GM06990 (cell line): Measurements from ENCODE around the gene RTCB.

Source experiments
- DNase-seq: peaks from one replicate; pipeline ENCODE4 v3.0.0-alpha.2; 2011; ENCODE audit not compliant: insufficient read length; ENCODE audit errors: extremely low read depth
- H3K27me3 ChIP-seq: replicated peaks from 2 replicates; pipeline ENCODE4 v1.6.0; 2011; ENCODE audit warnings: low read length; ENCODE audit not compliant: control insufficient read depth, insufficient read depth
- H3K36me3 ChIP-seq: 2 replicates; pipeline ENCODE4 v1.5.1; 2011; ENCODE audit warnings: low read length; ENCODE audit not compliant: control insufficient read depth, insufficient read depth
- H3K4me3 ChIP-seq: replicated peaks from 2 replicates; pipeline ENCODE4 v1.5.1; 2011; ENCODE audit warnings: low read depth, mild to moderate bottlenecking, control low read depth, low read length
- CTCF ChIP-seq: IDR thresholded peaks from 2 replicates; pipeline ENCODE4 v1.5.1; 2011; ENCODE audit warnings: low read length, control low read depth, mild to moderate bottlenecking, inconsistent platforms; ENCODE audit not compliant: insufficient read depth, poor library complexity, severe bottlenecking

Gene RTCB

DNA sequence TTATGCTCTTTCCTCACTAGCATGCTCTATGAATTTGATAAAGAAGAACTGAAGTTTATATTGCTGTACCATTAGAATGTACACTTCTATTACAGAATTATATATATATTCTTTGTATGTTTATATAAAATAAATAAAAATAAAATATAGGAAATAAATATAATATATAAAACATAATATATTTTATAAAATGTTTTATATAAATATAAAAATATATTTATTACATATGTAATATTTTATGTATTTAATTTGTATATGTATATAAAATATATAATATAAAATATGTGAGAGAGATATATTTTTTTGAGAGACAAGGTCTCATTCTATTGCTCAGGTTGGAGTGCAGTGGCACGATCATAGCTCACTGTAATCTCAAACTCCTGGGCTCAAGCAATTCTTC, 18.3 kb upstream of the RTCB start:
- Histone ChIP-seq H3K36me3 (no peaks in the 10 kb centered on the region), H3K27me3 (peaks cover 2% of the 10 kb centered on the region; the same call in 1 of the 2 replicates), H3K4me3 (no peak overlapping the region)
- TF ChIP-seq CTCF = no peak
- DNase-seq = no peak

DNA sequence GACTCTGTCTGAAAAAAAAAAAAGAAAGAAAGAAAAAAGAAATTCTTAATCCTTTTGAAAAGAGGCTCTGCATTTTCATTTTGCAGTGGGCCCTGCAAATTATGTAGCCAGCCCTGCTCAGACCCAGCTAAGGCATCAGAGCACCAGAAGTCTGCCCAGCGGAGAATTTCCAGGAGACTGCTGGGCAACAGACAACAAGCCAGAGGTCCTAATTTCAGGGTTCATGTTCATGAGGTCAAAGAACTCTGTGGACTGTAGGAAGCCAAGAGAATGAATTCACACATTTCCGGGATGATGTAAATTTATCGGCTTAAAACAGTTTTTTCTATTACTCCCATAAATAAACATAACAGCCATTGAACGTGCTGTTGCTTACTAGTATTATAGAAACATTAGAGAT, 14.8 kb upstream of the RTCB start:
- no peak overlapping the region for H3K4me3 ChIP-seq

GRCh38 chr22:32423664-32424063, 11.6 kb upstream of the RTCB start:
- no peak overlapping the region for H3K4me3 ChIP-seq
- no peaks in the 10 kb centered on the region for H3K27me3 ChIP-seq
- no peaks in the 10 kb centered on the region for H3K36me3 ChIP-seq
- TF ChIP-seq CTCF = no peak
- no peak for DNase-seq

More for the DNA sequence above, 14.8 kb upstream of the RTCB start:
- H3K27me3 ChIP-seq = peaks cover 1% of the 10 kb centered on the region; the same call in 1 of the 2 replicates
- TF ChIP-seq CTCF = no peak
- no peaks in the 10 kb centered on the region for H3K36me3 ChIP-seq
- no peak for DNase-seq

DNA sequence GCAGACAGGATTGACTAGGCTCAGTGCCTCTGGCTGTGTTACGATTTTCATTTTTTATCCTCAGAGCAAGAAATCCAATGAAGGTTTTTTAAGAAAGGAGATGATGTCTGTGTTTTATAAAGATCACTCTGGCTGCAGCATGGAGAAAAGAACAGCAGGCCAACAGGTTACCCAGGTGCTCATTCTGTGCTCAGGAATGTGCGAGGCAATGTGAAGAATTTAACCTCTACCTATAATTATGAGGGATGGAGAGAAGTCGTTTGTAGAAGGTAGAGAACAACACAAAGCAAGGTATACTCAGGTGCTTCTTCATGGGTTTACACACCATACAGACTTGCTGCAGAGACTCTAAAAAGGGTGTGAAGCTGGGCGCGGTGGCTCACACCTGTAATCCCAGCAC, 10.0 kb upstream of the RTCB start:
- DNase-seq = no peak
- TF ChIP-seq CTCF = no peak
- Histone ChIP-seq H3K36me3 (no peaks in the 10 kb centered on the region), H3K4me3 (no peak overlapping the region), H3K27me3 (no peaks in the 10 kb centered on the region)

- Histone ChIP-seq H3K36me3 (no peaks in the 10 kb centered on the region), H3K4me3 (no peak overlapping the region), H3K27me3 (no peaks in the 10 kb centered on the region)
- TF ChIP-seq CTCF = no peak
- DNase-seq = no peak
Measured at GRCh38 chr22:32421484-32421883, 9.4 kb upstream of the RTCB start.

DNA sequence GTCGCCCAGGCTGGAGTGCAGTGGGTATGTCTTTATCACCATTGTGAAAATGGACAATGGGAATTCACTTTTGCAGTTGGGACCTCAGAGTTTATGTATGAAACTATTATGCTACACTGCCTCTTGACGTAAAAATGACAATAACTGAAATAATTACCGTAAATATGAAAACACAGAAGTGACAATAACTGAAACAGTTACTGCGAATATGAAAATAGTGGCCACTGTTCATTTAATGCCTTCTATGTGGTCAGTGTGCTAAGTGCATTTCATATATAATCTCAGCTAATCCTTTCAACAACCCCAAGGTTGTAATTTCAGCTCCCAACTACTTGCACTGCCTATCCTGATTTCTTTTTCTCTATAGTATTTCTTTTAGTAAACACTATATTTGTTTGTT, 5.9 kb upstream of the RTCB start:
- H3K4me3 ChIP-seq = no peak overlapping the region
- no peak for TF ChIP-seq CTCF
- no peak for DNase-seq
- no peaks in the 10 kb centered on the region for H3K27me3 ChIP-seq
- H3K36me3 ChIP-seq = no peaks in the 10 kb centered on the region
